Glutamatergic neuron (in vitro differentiated cells): Measurements from ENCODE around the gene KSR1. TPM values are rescaled to one million over a fixed set of nuclear protein-coding genes. Genes with fewer than 3 reads are reported as not detected.

Source experiments
- DNase-seq: peaks from one replicate; pipeline ENCODE4 v3.0.0; 2022
- H3K27ac Mint-ChIP-seq: one replicate; pipeline ENCODE4 v1.8.0; 2020; ENCODE audit warnings: mild to moderate bottlenecking, mixed read lengths, inconsistent platforms; ENCODE audit not compliant: unreplicated experiment
- H3K27me3 Mint-ChIP-seq: one replicate; pipeline ENCODE4 v1.8.0; 2020; ENCODE audit warnings: mild to moderate bottlenecking, moderate library complexity, mixed read lengths, inconsistent platforms; ENCODE audit not compliant: unreplicated experiment
- H3K36me3 Mint-ChIP-seq: one replicate; pipeline ENCODE4 v1.8.0; 2020; ENCODE audit warnings: mild to moderate bottlenecking, mixed read lengths, inconsistent platforms; ENCODE audit not compliant: unreplicated experiment
- H3K4me1 Mint-ChIP-seq: one replicate; pipeline ENCODE4 v1.8.0; 2020; ENCODE audit warnings: mild to moderate bottlenecking, low read depth, mixed read lengths, inconsistent platforms; ENCODE audit not compliant: unreplicated experiment
- H3K4me3 Mint-ChIP-seq: one replicate; pipeline ENCODE4 v1.8.0; 2020; ENCODE audit warnings: mild to moderate bottlenecking, mixed read lengths, inconsistent platforms; ENCODE audit not compliant: unreplicated experiment
- H3K9me3 Mint-ChIP-seq: one replicate; pipeline ENCODE4 v1.8.0; 2020; ENCODE audit warnings: mild to moderate bottlenecking, moderate library complexity, mixed read lengths, inconsistent platforms; ENCODE audit not compliant: unreplicated experiment
- CTCF ChIP-seq: fragments of 200-600 bp; sonication (generic); IDR thresholded peaks from one replicate; pipeline ENCODE4 v1.5.0; 2021; ENCODE audit not compliant: partially characterized antibody, unreplicated experiment
- total RNA-seq: library from RNA; stranded (reverse); fragmentation: NEBNext Ultra II Directional; extraction: Animal tissue kit (Norgen Biotek cat#: 25700); gene quantifications from one replicate; pipeline ENCODE4 v1.2.1, GENCODE V29; 2021; ENCODE audit not compliant: unreplicated experiment

KSR1 gene
- total RNA-seq, 1 donor from 2014 or later: 203 TPM

- no peak overlapping the region for H3K4me3 Mint-ChIP-seq
- H3K9me3 Mint-ChIP-seq: peaks cover 10% of the 10 kb centered on the region
- H3K36me3 Mint-ChIP-seq: no peaks in the 10 kb centered on the region
- TF ChIP-seq CTCF: peak; percentile 96
- no peak overlapping the region for H3K27ac Mint-ChIP-seq
- peak; percentile 88 for DNase-seq
- H3K4me1 Mint-ChIP-seq: peaks cover 30% of the 10 kb centered on the region
- peaks cover 9% of the 10 kb centered on the region for H3K27me3 Mint-ChIP-seq
Observed at GRCh38 chr17:27602721-27603420, 146.6 kb downstream of the KSR1 start.

GRCh38 chr17:27603421-27603770 lies 147.1 kb downstream of the KSR1 start:
- TF ChIP-seq CTCF: no peak
- H3K4me3 Mint-ChIP-seq: no peak overlapping the region
- peaks cover 10% of the 10 kb centered on the region for H3K9me3 Mint-ChIP-seq
- no peak overlapping the region for H3K27ac Mint-ChIP-seq
- no peaks in the 10 kb centered on the region for H3K36me3 Mint-ChIP-seq
- H3K27me3 Mint-ChIP-seq: peaks cover 8% of the 10 kb centered on the region
- DNase-seq: no peak
- H3K4me1 Mint-ChIP-seq: peaks cover 29% of the 10 kb centered on the region

- no peak overlapping the region for H3K27ac Mint-ChIP-seq
- H3K9me3 Mint-ChIP-seq: peaks cover 11% of the 10 kb centered on the region
- peaks cover 3% of the 10 kb centered on the region for H3K36me3 Mint-ChIP-seq
- no peak for TF ChIP-seq CTCF
- peaks cover 27% of the 10 kb centered on the region for H3K4me1 Mint-ChIP-seq
- peaks cover 11% of the 10 kb centered on the region for H3K27me3 Mint-ChIP-seq
- no peak for DNase-seq
- H3K4me3 Mint-ChIP-seq: no peak overlapping the region
Observed at GRCh38 chr17:27603880-27604794, 147.9 kb downstream of the KSR1 start.

- TF ChIP-seq CTCF: no peak
- Mint-ChIP-seq H3K9me3 (peaks cover 10% of the 10 kb centered on the region), H3K27ac (no peak overlapping the region), H3K4me3 (no peak overlapping the region), H3K27me3 (peaks cover 11% of the 10 kb centered on the region), H3K4me1 (peaks cover 28% of the 10 kb centered on the region), H3K36me3 (peaks cover 6% of the 10 kb centered on the region)
- no peak for DNase-seq
Observed at GRCh38 chr17:27605409-27605808, 149.2 kb downstream of the KSR1 start.
